OCI-M1 (cell line): ENCODE results near the gene ERC1.
A peak's percentile ranks its signal among the peaks of the same experiment; 100 is the strongest.

Experiments
- DNase-seq: peaks from one replicate; lab custom pipeline; 2025; lab: John Stamatoyannopoulos, UW

The ERC1 gene

GRCh38 chr12:1493781-1494565, 502.9 kb downstream of the ERC1 start:
- DNase-seq: no peak

- DNase-seq: no peak
Measured at GRCh38 chr12:1494856-1495255, 503.8 kb downstream of the ERC1 start.

GRCh38 chr12:1496162-1496900, 505.3 kb downstream of the ERC1 start:
- DNase-seq: no peak

GRCh38 chr12:1497161-1497560, 506.1 kb downstream of the ERC1 start:
- DNase-seq: no peak

GRCh38 chr12:1498199-1498740, 507.2 kb downstream of the ERC1 start:
- no peak for DNase-seq

- no peak for DNase-seq
Measured at GRCh38 chr12:1499351-1499750, 508.3 kb downstream of the ERC1 start.

GRCh38 chr12:1500095-1500801, 509.2 kb downstream of the ERC1 start:
- no peak for DNase-seq

- no peak for DNase-seq
Measured at GRCh38 chr12:1501001-1501400, 510.0 kb downstream of the ERC1 start.

GRCh38 chr12:1501695-1502378, 510.8 kb downstream of the ERC1 start:
- DNase-seq: no peak

- DNase-seq: no peak
Measured at GRCh38 chr12:1502379-1502720, 511.3 kb downstream of the ERC1 start.

- no peak for DNase-seq
Measured at GRCh38 chr12:1502831-1503230, 511.8 kb downstream of the ERC1 start.

GRCh38 chr12:1503281-1503711, 512.3 kb downstream of the ERC1 start:
- DNase-seq: no peak

- DNase-seq: peak; percentile 18
Measured at GRCh38 chr12:1504304-1504894, 513.4 kb downstream of the ERC1 start.

GRCh38 chr12:1504895-1505311, 513.9 kb downstream of the ERC1 start:
- DNase-seq: no peak

GRCh38 chr12:1505576-1505975, 514.6 kb downstream of the ERC1 start:
- no peak for DNase-seq

- DNase-seq: no peak
Measured at GRCh38 chr12:1507308-1507707, 516.3 kb downstream of the ERC1 start.

GRCh38 chr12:1509413-1510052, 518.5 kb downstream of the ERC1 start:
- no peak for DNase-seq

GRCh38 chr12:1510056-1510812, 519.2 kb downstream of the ERC1 start:
- no peak for DNase-seq

- no peak for DNase-seq
Measured at GRCh38 chr12:1515010-1515409, 524.0 kb downstream of the ERC1 start.

GRCh38 chr12:1515428-1515827, 524.4 kb downstream of the ERC1 start:
- DNase-seq: no peak
